Bronchial epithelial cell (primary cell): ENCODE results near the gene SGTA. TPM values are rescaled to one million over a fixed set of nuclear protein-coding genes. Genes with fewer than 3 reads are reported as not detected.

Experiments used
- DNase-seq: peaks from one replicate; pipeline ENCODE4 v3.0.0-alpha.2; 2010; ENCODE audit warnings: low read depth
- FAIRE-seq: peaks from 2 replicates; lab custom pipeline; 2011; peaks lifted over from hg19 to GRCh38; lab: Jason Lieb, UNC
- H3K27me3 ChIP-seq: 2 replicates; pipeline ENCODE4 v1.5.1; 2011; ENCODE audit warnings: low read length; ENCODE audit not compliant: control insufficient read depth, insufficient read depth
- H3K36me3 ChIP-seq: 2 replicates; pipeline ENCODE4 v1.5.1; 2011; ENCODE audit warnings: low read length; ENCODE audit not compliant: control insufficient read depth, insufficient read depth
- H3K4me3 ChIP-seq: 2 replicates; pipeline ENCODE4 v1.5.1; 2011; ENCODE audit warnings: mild to moderate bottlenecking, low read depth, low read length, control low read depth
- total RNA-seq: library from RNA; depleted of rRNA; stranded (reverse); fragments of >200 nt; gene quantifications from 2 replicates; pipeline ENCODE4 v1.2.1, GENCODE V29; 2014
- TF ChIP-seq, protein P1 (sequence below): IDR thresholded peaks from 2 replicates; pipeline ENCODE4 v1.5.1; 2011; ENCODE audit warnings: mild to moderate bottlenecking, moderate library complexity, low read length, control low read depth, inconsistent platforms; ENCODE audit not compliant: insufficient read depth, severe bottlenecking

SGTA gene
- total RNA-seq, 1 donor from 2014 or later = 19.7 TPM

DNA sequence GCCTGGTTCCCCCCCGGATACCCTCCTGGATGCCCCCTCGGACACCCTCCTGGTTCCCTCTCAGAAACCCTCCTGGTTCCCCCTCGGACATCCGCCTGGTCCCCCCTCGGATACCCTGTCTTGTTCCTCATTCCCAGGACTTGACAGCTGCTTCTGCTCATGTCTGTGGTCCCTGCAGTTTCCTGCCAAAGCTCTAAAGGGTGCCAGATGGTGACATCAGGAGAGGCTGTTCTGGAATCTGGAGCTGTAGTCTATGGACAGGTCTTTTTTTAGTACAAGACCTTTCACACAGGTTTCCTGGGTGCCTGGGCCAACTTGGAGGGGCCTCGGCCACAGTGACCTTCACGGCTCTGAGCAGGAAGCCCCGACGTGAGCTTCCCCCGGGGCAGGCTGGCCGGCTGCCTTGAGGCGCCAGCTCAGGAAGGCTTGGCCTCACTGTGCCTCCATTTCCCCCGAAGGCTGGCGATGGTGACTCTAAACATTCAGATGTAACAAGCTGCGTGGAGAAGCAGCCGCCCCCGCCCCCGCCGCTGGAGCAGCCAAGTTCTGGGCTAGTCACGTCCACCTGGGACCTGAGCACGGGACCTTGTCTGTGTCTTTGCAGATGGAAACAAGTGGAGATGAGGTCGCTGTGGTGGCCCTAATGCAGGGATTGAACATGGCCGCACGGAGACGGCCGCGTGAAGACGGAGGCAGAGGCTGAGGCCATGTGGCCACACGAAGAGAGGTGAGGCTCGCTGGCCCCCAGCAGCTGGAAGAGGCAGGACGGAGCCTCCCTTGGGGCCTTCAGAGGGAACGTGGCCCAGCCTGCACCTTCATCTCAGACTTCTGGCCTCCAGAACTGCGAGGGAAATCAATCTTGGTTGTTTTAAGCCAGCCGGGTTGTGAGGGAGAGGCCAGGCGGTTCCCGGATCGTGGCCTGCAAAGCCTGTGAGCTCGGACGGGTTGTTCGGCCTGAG, 12.7 kb downstream of the SGTA start:
- H3K4me3 ChIP-seq = no peak overlapping the region
- H3K27me3 ChIP-seq = no peaks in the 10 kb centered on the region
- TF ChIP-seq, protein P1, sequence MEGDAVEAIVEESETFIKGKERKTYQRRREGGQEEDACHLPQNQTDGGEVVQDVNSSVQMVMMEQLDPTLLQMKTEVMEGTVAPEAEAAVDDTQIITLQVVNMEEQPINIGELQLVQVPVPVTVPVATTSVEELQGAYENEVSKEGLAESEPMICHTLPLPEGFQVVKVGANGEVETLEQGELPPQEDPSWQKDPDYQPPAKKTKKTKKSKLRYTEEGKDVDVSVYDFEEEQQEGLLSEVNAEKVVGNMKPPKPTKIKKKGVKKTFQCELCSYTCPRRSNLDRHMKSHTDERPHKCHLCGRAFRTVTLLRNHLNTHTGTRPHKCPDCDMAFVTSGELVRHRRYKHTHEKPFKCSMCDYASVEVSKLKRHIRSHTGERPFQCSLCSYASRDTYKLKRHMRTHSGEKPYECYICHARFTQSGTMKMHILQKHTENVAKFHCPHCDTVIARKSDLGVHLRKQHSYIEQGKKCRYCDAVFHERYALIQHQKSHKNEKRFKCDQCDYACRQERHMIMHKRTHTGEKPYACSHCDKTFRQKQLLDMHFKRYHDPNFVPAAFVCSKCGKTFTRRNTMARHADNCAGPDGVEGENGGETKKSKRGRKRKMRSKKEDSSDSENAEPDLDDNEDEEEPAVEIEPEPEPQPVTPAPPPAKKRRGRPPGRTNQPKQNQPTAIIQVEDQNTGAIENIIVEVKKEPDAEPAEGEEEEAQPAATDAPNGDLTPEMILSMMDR = no peak
- FAIRE-seq (no peak), DNase-seq (no peak)
- H3K36me3 ChIP-seq = peaks cover 22% of the 10 kb centered on the region

DNA sequence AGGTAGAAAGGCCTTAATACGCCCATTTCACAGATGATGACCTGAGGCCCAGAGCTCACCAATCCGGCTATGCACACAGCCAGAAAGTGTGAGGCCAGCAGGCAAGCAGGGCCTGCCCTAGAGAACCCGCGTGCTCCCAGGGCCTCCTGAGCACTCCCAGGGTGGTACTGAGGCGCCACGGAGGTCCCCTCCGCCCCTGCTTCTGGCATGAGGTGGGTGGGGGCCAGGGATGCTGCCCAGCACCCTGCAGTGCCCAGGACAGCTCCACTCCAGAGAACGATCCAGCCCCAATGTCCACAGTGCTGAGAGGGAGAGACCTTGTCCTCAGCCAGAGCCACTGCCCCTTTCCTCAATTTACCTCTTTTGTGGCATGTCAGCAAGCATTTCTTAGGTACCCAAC, 13.9 kb downstream of the SGTA start:
- H3K36me3 ChIP-seq = peaks cover 25% of the 10 kb centered on the region
- FAIRE-seq = no peak
- H3K4me3 ChIP-seq = no peak overlapping the region

DNA sequence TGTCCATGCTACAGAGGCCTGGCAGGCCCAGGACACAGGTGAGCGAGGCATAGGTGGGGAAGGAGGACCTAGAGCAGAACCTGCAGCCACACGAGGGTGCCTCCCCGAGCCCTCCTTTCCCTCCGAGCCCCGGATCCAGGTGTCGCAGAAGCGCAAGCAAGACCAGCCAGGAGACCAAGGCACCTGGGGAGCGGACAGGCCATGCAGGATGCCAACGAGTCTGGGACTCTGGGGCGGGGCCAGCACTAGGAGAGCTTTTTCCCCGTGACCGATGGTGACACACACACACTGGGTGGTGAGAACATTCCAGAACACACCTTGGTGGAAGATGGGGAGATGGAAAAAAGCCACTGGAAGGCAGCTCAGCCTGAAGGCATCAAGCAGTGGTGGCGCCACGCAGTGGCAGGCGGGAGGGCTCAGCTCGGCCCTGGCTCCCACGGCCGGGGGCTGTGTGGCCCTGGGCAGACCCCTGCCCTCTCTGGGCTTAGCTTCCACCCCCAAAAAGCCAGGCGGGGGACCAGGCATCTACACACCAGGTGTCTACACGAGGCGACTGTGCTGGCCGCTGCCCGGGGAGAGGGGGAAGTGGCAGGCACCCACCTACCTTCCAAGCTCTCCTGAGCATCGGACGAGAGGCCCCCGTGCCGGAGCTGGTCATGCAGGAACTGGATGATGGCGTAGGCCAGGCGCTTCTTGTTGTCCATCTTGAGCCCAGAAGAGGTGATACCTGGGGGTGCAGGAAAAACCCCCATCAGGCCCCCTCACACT, 14.5 kb downstream of the SGTA start:
- FAIRE-seq (no peak), DNase-seq (no peak)
- Histone ChIP-seq H3K27me3 (no peaks in the 10 kb centered on the region), H3K36me3 (peaks cover 23% of the 10 kb centered on the region), H3K4me3 (no peak overlapping the region)
- TF ChIP-seq, protein P1 = no peak

More for the DNA sequence above, 13.9 kb downstream of the SGTA start:
- DNase-seq = no peak
- TF ChIP-seq, protein P1 = no peak
- no peaks in the 10 kb centered on the region for H3K27me3 ChIP-seq

DNA sequence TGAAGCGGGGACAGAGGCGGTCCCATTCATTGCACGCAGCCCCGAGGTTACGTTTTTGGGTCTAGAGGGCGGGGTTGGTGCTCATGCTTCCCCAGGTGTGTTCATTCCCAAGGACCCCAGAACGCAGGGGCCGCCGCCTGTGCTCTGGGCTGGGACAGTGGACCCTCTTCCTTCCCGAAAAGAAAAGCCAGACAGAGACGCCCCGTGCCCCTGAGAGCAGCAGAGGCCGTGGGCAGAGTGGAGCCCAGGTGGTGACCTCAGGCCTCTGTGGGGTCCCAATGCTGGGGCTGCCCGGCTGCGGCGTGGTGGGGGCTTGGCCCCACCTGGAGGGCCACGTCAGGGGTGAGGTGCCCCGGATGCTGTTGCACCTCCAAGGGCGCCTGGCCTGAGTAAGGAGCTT, 15.4 kb downstream of the SGTA start:
- no peaks in the 10 kb centered on the region for H3K27me3 ChIP-seq
- TF ChIP-seq, protein P1 = no peak

DNA sequence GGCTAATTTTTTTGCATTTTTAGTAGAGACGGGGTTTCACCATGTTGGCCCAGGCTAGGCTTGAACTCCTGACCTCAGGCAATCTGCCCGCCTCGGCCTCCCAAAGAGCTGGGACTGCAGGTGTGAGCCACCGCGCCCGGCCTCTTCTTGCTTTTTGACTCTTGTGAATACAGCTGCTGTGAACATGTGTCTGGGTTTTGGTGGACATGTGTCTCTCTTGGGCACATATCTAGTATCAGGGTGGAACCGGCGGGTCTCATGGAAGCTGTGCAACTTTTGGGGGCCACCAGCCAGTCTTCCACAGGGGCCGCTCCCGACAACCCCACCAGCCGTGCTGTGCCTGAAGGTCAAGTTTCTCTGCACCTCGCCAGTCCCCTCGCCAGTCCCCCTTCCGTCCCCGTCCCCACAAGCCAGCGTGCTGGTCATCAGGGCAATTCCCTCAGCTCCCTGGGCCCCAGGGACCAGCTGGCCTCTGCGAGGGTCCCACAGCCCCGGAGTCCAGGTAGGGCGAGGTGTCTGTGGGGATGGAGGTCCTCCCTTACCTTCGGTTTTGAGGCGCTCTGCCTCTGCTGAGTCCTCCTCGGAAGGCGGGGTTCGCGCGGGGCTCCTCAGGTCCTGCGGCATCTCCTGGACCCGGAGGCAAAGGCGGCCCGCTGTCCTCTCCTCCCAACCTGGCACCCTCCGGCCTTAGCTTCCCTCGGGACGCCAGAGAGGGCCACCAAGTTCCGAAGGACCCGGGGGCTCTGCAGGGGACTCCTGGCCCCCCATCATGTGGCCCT, 16.3 kb downstream of the SGTA start:
- TF ChIP-seq, protein P1 = no peak
- H3K27me3 ChIP-seq = no peaks in the 10 kb centered on the region
- DNase-seq (no peak), FAIRE-seq (no peak)
- no peak overlapping the region for H3K4me3 ChIP-seq
- peaks cover 34% of the 10 kb centered on the region for H3K36me3 ChIP-seq

More for the DNA sequence above, 15.4 kb downstream of the SGTA start:
- Histone ChIP-seq H3K36me3 (peaks cover 29% of the 10 kb centered on the region), H3K4me3 (no peak overlapping the region)
- no peak for FAIRE-seq
- no peak for DNase-seq
